Lower leg skin (tissue), 3 donors: ENCODE measurements around the gene COPS7A.

ENCODE experiments used
- POLR2A ChIP-seq, 2 donors: fragments of 450-650 bp; IDR thresholded peaks; one replicate each; pipeline ENCODE4 v1.6.1; 2016 to 2017; ENCODE audit warnings: antibody characterized with exemption in 2 of 2, mild to moderate bottlenecking in 1 of 2, moderate library complexity in 1 of 2
- TF ChIP-seq, protein P1 (sequence below), 3 donors: fragments of 450-650 bp; IDR thresholded peaks; one replicate each; pipeline ENCODE4 v1.5.1; 2016; ENCODE audit warnings: antibody characterized with exemption in 3 of 3, mild to moderate bottlenecking in 3 of 3, moderate library complexity in 2 of 3

DNA sequence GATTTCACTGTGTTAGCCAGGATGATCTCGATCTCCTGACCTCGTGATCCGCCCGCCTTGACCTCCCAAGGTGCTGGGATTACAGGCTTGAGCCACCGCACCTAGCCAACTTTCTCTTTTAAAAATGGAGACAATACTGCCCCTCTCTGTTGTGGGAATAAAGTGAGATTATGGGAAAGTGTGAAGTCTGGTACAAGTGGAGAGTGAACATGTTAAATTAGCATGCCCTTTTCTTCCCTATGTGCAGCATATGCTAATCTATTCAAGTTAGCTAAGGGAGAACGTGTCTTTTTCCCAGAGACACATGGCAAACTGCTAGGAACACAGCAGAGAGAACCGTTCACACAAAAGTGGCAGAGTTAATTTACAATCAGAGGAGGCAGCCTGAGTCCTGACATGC is 1.5 kb downstream of the COPS7A start:
- TF ChIP-seq, protein P1, sequence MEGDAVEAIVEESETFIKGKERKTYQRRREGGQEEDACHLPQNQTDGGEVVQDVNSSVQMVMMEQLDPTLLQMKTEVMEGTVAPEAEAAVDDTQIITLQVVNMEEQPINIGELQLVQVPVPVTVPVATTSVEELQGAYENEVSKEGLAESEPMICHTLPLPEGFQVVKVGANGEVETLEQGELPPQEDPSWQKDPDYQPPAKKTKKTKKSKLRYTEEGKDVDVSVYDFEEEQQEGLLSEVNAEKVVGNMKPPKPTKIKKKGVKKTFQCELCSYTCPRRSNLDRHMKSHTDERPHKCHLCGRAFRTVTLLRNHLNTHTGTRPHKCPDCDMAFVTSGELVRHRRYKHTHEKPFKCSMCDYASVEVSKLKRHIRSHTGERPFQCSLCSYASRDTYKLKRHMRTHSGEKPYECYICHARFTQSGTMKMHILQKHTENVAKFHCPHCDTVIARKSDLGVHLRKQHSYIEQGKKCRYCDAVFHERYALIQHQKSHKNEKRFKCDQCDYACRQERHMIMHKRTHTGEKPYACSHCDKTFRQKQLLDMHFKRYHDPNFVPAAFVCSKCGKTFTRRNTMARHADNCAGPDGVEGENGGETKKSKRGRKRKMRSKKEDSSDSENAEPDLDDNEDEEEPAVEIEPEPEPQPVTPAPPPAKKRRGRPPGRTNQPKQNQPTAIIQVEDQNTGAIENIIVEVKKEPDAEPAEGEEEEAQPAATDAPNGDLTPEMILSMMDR (IDR thresholded peaks at IDR 0.05) = no peak
- no peak for TF ChIP-seq POLR2A (IDR thresholded peaks at IDR 0.05)
